ENCODE results near the gene ORAI3. TPM values are rescaled to one million over a fixed set of nuclear protein-coding genes. Genes with fewer than 3 reads are reported as not detected.

The ORAI3 gene
- total RNA-seq, 2 experiments from 2014 or later, result 7.8 to 18.3 TPM

GRCh38 chr16:30971298-30971697, 22.4 kb downstream of the ORAI3 start:
- H3K79me2 ChIP-seq (ENCODE audit: insufficient read depth, low read depth, low read length), result no peaks in the 10 kb centered on the region
- TF ChIP-seq CTCF (conservative IDR thresholded peaks at IDR 0.05; ENCODE audit: low read length) (no peak), EZH2phosphoT487 (IDR thresholded peaks at IDR 0.05; ENCODE audit: borderline replicate concordance, low read depth, low read length) (no peak)
- ChIA-PET CTCF (ENCODE audit: unreplicated experiment) (no interaction called here), POLR2A (interaction anchor here (0.6 kb wide), 1 partner anchor 251 kb away, joined by 4 read pairs; no protein-coding TSS in a partner anchor)
- H3K9me3 ChIP-seq (ENCODE audit: low read length), result no peaks in the 10 kb centered on the region
- H3K27ac ChIP-seq (ENCODE audit: low read depth, low read length, poor library complexity, severe bottlenecking), result no peak overlapping the region
- no peaks in the 10 kb centered on the region for H3K4me1 ChIP-seq (ENCODE audit: insufficient read depth, low read length, poor library complexity, severe bottlenecking)
- H4K20me1 ChIP-seq (ENCODE audit: insufficient read depth, low read length), result no peaks in the 10 kb centered on the region
- H3K9me2 ChIP-seq (ENCODE audit: insufficient read depth, low read length), result no peaks in the 10 kb centered on the region
- DNase-seq (ENCODE audit: low spot score), result no peak
- H2AFZ ChIP-seq (ENCODE audit: low read length), result no peak overlapping the region
- no peak overlapping the region for H3K4me2 ChIP-seq (ENCODE audit: low read length)
- BruUV-seq (replicated peaks), result no TSS peak
- H3K4me3 ChIP-seq (ENCODE audit: low read depth, low read length, poor library complexity, severe bottlenecking), result no peak overlapping the region
- peaks cover 94% of the 10 kb centered on the region for H3K36me3 ChIP-seq (ENCODE audit: insufficient read depth, low read length)
- intact Hi-C loops (cut with micrococcal nuclease; ENCODE audit: unreplicated experiment), result no loop called here

- Histone ChIP-seq H3K9me3 (ENCODE audit: low read length) (no peaks in the 10 kb centered on the region), H3K79me2 (ENCODE audit: insufficient read depth, low read depth, low read length) (no peaks in the 10 kb centered on the region), H3K27ac (ENCODE audit: low read depth, low read length, poor library complexity, severe bottlenecking) (no peak overlapping the region), H3K36me3 (ENCODE audit: insufficient read depth, low read length) (peaks cover 95% of the 10 kb centered on the region), H3K4me2 (ENCODE audit: low read length) (no peak overlapping the region), H2AFZ (ENCODE audit: low read length) (no peak overlapping the region), H4K20me1 (ENCODE audit: insufficient read depth, low read length) (no peaks in the 10 kb centered on the region), H3K4me3 (ENCODE audit: low read depth, low read length, poor library complexity, severe bottlenecking) (no peak overlapping the region), H3K4me1 (ENCODE audit: insufficient read depth, low read length, poor library complexity, severe bottlenecking) (no peaks in the 10 kb centered on the region), H3K9me2 (ENCODE audit: insufficient read depth, low read length) (no peaks in the 10 kb centered on the region)
- TF ChIP-seq EZH2phosphoT487 (IDR thresholded peaks at IDR 0.05; ENCODE audit: borderline replicate concordance, low read depth, low read length), result no peak
- TF ChIP-seq CTCF (conservative IDR thresholded peaks at IDR 0.05; ENCODE audit: low read length), result no peak
- ChIA-PET CTCF (ENCODE audit: unreplicated experiment) (no interaction called here), POLR2A (no interaction called here)
- DNase-seq (ENCODE audit: low spot score), result no peak
- BruUV-seq (replicated peaks), result no TSS peak
- intact Hi-C loops (cut with micrococcal nuclease; ENCODE audit: unreplicated experiment), result no loop called here
Observed at GRCh38 chr16:30972872-30973271, 24.0 kb downstream of the ORAI3 start.

DNA sequence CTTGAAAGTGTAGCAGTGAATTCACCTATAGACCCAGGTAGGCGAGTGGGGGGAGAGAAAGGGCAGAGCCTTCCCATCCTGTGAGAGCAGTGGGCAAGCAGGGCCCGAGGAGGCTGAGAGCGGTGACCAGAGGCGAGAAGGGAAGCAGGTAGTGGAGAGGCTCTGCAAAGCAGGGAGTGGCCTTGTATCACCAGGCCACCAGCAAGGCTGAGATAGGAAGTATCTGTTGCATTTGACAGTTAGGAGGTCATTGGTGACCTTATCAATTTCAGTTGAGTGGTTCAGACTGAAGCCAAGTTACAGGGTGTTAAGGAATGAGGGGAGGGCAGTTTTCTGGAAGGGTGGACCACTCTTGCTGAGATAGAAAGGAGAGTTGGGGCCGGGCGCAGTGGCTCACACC, 25.5 kb downstream of the ORAI3 start:
- Histone ChIP-seq H3K27ac (ENCODE audit: low read depth, low read length, poor library complexity, severe bottlenecking) (no peak overlapping the region), H3K4me2 (ENCODE audit: low read length) (no peak overlapping the region), H3K4me1 (ENCODE audit: insufficient read depth, low read length, poor library complexity, severe bottlenecking) (no peaks in the 10 kb centered on the region), H4K20me1 (ENCODE audit: insufficient read depth, low read length) (no peaks in the 10 kb centered on the region), H2AFZ (ENCODE audit: low read length) (no peak overlapping the region), H3K36me3 (ENCODE audit: insufficient read depth, low read length) (peaks cover 95% of the 10 kb centered on the region), H3K4me3 (ENCODE audit: low read depth, low read length, poor library complexity, severe bottlenecking) (no peak overlapping the region), H3K9me2 (ENCODE audit: insufficient read depth, low read length) (no peaks in the 10 kb centered on the region), H3K79me2 (ENCODE audit: insufficient read depth, low read depth, low read length) (no peaks in the 10 kb centered on the region), H3K9me3 (ENCODE audit: low read length) (no peaks in the 10 kb centered on the region)
- ChIA-PET CTCF (ENCODE audit: unreplicated experiment) (no interaction called here), POLR2A (no interaction called here)
- no TSS peak for BruUV-seq (replicated peaks)
- TF ChIP-seq CTCF (conservative IDR thresholded peaks at IDR 0.05; ENCODE audit: low read length) (no peak), EZH2phosphoT487 (IDR thresholded peaks at IDR 0.05; ENCODE audit: borderline replicate concordance, low read depth, low read length) (no peak)
- no peak for DNase-seq (ENCODE audit: low spot score)
- intact Hi-C loops (cut with micrococcal nuclease; ENCODE audit: unreplicated experiment), result no loop called here
